Fibroblast of the aortic adventitia (primary cell): ENCODE data around the gene ANKRD11. TPM values are rescaled to one million over a fixed set of nuclear protein-coding genes. Genes with fewer than 3 reads are reported as not detected.
"Not testable (repeated sequence)": the region's sequence is repeated elsewhere in the genome, so short reads cannot be mapped to it uniquely, and the experiment has no call there.

ENCODE experiments used
- DNase-seq: peaks from one replicate; pipeline ENCODE4 v3.0.0-alpha.2; 2010; ENCODE audit warnings: low read depth
- H3K4me3 ChIP-seq: 2 replicates; pipeline ENCODE4 v1.5.1; 2011; ENCODE audit warnings: low read depth, mild to moderate bottlenecking, control low read depth, low read length, moderate library complexity
- CTCF ChIP-seq: IDR thresholded peaks from 2 replicates; pipeline ENCODE4 v1.5.1; 2011; ENCODE audit warnings: mild to moderate bottlenecking, low read length, control low read depth, inconsistent platforms; ENCODE audit not compliant: insufficient read depth
- total RNA-seq: library from RNA; depleted of rRNA; stranded (reverse); fragments of >200 nt; gene quantifications from 2 replicates; pipeline ENCODE4 v1.2.3, GENCODE V29; 2012; ENCODE audit warnings: low replicate concordance

The ANKRD11 gene
- total RNA-seq, 1 donor: 78.9 TPM

GRCh38 chr16:89366561-89367537 lies 123.5 kb downstream of the ANKRD11 start:
- TF ChIP-seq CTCF: no peak
- no peak overlapping the region for H3K4me3 ChIP-seq
- DNase-seq: no peak

DNA sequence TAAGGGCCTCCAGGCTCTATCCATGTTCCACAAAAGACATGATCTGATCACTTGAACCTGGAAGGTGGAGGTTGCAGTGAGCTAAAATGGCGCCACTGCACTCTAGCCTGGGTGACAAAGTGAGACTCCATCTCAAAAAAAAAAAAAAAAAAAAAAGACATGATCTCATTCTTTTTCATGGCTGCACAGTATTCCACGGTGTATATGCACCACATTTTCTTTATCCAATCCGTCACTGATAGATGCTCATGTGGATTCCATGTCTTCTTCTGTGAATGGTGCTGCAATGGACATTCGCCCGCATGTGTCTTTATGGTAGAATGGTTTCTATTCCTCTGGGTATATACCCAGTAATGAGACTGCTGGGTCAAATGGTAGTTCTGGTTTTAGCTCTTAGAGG lies 124.4 kb downstream of the ANKRD11 start:
- no peak for TF ChIP-seq CTCF
- no peak for DNase-seq
- H3K4me3 ChIP-seq: no peak overlapping the region

DNA sequence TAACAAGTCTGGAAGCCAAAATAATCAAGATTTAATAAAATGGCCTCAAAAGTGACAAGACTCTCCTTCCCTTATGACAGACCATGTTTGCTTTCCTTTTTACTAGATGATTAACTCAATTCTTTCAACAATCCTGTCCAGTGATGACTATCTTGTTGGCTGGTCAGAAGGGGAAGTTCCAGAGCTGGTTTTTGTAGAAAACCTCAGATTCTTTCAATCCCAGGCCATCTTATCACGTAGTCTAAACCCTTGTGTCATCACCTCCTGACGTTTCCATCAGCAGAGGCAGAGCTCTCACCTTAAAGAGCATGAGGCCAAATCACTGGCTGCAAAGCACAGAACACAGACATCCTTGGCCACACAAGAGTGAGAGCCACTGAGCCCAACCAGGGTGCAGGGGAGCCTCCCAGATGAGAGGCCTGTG lies 125.3 kb downstream of the ANKRD11 start:
- TF ChIP-seq CTCF: no peak
- H3K4me3 ChIP-seq: no peak overlapping the region
- DNase-seq: peak; percentile 85

DNA sequence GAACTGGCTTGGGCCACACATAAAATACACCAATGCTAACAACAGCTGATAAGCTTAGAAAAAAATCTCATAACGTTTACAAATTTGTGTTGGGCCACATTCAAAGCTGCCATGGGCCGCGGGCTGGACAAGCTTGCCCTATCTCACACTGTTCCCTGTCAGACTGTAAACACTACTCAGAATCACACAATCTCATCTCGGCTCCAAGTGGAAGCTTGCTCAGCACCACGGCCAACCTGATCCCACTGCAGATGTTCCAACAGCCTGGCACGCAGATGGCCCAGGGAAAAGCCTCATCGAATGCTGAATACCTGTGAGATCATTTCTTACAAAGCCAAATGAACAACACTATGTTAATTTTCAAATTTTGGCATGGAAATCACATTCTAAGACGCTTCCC lies 125.8 kb downstream of the ANKRD11 start:
- peak; percentile 66 for DNase-seq
- no peak overlapping the region for H3K4me3 ChIP-seq
- TF ChIP-seq CTCF: no peak

DNA sequence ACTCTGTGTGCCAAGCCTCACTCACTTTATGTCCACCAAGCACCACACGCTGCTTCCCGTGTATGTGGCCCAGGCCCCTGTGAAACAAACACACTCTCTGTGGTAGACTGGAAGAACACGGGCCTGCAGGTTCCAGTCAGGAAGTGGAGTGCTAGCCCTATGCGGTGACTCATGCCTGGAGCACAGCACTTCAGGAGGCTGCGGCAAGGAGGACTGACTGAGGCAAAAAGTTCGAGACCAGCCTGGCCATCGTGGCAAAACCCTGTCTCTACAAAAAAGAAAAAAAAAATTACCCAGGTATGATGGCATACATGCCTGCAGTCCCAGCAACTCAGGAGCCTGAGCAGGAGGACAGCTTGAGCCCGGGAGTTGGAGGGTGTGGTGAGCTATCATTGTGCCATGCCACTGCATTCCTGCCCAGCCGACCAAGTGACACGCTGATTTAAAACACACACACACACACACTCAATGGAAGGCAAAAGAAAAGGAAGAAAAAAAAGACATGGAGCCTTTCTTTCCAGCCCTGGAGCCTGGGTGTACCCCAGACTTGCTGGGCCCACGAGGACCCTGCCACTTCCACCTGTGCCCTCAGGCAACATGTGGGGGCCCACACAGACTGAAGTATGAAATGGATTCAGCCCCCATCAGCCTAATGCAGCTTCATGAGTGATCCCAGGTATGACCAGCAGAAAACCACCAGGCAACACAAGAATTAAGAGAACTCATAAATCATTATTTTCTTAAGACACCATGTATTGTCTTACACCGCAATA lies 126.6 kb downstream of the ANKRD11 start:
- H3K4me3 ChIP-seq: no peak overlapping the region
- DNase-seq: peak; percentile 68
- no peak for TF ChIP-seq CTCF

DNA sequence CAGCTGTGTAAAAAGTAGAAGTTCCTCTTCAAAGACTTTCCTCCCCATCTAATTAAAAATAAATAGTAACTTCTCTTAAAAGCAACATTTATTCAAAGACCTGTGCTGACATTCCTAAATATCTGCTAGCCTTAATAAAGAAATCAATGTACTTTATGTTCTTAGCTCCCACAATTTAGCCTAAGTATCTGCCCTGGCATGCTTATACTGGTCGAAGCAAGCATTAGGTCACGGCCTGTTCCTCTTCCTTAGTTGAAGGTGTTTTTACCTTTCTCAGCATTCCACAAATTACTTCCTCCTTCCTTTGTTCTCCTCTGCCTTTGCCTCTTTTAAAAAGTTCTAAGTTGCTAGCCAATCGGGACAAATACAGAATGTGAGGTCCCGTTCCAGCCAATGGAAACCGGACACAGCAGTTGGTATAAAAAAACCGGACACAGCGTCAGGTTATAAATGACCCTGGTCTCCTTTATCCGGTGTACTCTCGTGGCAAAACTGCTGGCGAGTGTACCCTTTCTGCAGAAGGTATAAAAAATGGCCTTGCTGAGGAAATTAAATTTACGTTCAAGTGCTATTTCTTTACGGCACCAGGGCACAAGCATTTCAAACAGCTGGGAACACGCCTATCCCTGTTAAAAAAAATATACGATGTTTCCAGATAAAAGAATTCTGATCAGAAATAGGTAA lies 127.7 kb downstream of the ANKRD11 start:
- not testable (repeated sequence) for H3K4me3 ChIP-seq, DNase-seq
